ENCODE measurements around the gene CEP295NL.
"Not testable (repeated sequence)": the region's sequence is repeated elsewhere in the genome, so short reads cannot be mapped to it uniquely, and the experiment has no call there.

CEP295NL gene

GRCh38 chr17:78885956-78886355 lies 17.0 kb downstream of the CEP295NL start:
- no peak for DNase-seq

DNA sequence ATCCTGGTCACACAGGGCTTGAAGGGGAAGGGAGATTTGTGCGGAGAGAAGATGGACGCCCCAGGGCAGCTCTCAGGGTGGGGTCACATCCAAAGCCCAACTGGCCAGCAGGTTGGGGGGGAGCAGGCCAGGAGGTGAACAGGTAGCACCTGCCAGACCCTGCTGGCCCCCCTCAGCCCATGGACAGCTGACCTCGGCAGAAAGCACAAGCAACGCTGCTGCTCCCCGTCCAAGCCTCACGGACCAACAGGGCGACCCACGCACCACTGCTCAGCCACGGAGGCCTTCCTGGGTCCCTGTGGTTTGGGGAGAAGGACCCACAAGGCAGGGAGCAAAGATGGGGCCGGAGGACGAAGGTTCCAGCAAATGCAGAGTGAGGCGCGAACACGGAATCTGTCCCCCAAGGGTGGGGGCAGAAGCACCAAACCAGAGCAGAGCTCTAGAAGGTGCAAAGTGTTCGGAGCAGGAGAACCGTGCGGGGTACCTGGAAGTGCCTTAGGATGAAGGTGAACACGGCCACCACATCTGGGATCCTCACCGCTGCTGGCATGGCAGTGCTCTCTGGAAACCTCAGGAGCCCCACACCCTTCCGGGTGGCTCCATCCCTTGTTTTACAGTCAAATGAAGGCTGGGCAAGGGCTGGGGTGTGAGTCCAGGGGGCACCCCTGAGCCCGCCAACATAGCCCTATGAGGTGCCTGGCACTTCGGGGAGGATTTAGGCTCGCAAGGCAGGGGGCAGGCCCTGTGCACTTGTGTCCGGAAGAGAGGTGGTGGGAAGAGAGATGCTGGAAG lies 17.9 kb downstream of the CEP295NL start:
- no peak for DNase-seq

GRCh38 chr17:78884148-78884825 lies 18.7 kb downstream of the CEP295NL start:
- DNase-seq, result no peak

GRCh38 chr17:78883533-78884131 lies 19.4 kb downstream of the CEP295NL start:
- no peak for DNase-seq

DNA sequence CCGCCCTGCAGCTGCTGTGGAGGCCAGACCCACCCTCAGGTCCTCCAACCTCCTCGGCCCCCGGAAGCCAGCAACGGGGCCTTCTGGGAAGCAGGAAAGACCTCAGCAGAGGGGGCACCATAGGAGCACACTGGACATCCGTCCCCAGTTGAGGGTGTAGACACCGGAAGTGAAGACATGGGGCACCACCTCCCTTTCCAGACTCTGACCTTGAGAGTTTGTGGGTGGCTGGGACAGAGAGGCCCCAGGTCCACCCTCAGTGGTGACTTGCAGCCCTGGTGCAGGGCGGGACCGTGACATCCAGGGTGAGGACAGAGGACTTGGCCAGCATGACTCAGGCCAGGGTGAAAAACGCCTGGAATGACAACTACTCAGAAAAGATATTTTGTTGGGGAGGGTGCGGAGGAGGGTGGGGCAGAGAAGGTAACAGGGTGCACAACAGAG lies 19.9 kb downstream of the CEP295NL start:
- DNase-seq, result peak; percentile 15

DNA sequence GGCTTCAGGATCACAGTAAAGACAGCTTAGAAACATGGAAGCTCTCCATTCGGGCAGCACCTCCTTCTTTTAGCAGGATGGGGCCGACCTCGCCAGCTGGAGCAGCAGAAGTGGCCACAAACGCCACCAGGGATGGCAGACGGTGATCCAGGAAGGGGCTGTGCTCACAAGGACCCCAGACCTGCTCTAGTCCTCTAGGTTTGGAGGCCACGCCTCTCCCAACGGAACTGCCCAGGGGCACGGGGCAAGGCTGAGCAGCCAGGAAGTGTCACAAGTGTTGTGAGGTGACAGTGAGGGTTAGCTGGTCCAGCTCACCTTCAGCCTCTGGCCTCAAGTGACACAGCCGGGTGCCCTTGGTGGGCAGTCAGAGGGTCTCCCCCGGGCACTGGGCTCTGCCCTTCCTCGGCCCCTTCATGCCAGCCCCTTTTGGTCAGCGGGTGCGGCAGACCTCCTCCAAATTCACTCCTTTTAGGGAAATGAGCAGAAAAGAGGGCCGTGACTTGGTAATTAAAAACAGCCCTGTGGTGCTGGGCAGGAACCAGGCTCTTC lies 20.4 kb downstream of the CEP295NL start:
- no peak for DNase-seq

DNA sequence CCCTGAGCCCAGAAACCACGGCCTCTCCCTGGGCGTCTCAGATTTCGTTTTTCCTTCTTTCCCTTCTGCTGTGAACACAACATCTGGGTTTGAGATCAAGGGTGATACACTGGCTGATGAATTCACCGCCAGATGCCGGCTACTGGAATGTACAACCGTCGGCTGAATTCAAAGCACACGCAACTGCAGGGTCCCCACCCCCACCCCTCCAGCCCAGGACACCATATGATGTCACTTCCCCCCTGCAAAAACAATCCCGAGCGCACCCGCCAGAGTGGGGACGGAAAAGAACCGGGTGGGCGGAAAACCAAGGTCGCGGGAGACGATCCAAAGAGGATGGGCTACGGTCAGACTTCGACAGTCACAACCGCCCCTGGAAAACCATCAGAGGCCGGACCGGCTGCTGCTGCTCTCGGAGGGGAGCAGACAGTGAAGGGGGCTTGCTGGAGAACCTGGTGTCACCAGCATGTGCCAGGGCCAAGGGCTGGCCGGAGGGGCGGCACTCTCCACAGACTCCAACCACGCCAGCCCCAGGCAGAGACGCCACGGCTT lies 23.3 kb downstream of the CEP295NL start:
- DNase-seq, result peak; percentile 32

DNA sequence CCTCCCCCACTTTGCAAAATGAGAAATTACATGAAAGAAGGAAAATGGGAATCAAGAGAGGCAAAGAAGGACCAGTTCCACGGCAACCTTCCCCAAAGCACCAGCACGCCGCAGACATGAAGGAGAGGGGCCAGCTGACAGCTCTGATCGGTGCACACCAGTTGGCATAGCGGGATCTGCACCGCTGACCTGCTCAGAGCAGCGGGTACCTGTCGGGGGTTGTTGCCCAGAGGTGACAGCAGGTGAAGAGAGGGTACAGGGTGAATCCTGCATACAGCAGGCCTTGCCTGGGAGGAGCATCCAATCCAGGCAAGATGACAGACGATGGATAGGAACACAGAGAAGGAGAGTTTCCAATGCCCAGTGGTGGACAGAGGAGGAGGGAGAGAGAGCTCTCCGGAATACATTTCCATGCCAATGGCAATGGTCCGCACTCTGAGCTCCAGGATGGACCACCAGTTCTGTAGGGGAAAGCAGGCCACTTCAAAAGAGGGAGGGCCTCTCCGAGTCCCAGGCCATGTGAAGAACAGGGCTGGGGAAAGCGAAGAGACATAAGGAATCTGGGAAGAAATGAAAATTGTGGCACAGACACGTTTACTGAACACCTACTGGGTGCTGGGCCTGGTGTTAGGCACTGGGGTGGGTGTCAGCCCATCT lies 24.0 kb downstream of the CEP295NL start:
- no peak for DNase-seq

- no peak for DNase-seq
Observed at GRCh38 chr17:78878261-78878660, 24.7 kb downstream of the CEP295NL start.

DNA sequence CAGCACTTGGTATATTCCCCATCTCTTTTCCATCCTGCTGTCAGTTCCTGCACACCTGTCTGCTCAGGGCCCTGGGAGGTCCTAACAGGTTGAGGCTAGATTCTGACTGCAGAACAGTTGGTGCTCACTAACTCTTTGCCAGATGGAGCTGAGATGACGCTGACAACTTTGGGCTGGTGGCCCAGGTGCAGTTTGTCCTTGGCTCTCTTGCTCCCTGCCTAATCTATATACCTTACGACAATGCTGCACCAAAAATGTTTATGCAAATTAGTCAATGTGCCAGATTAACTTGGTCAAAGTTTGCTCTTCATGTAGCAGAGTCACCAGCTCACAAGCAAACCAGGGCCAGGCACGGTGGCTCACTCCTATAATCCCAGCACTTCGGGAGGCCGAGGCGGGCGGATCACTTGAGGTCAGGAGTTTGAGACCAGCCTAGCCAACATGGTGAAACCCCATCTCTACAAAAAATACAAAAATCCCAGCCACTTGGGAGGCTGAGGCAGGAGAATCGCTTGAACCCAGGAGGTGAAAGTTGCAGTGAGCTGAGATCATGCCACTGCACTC lies 26.0 kb downstream of the CEP295NL start:
- not testable (repeated sequence) for DNase-seq

DNA sequence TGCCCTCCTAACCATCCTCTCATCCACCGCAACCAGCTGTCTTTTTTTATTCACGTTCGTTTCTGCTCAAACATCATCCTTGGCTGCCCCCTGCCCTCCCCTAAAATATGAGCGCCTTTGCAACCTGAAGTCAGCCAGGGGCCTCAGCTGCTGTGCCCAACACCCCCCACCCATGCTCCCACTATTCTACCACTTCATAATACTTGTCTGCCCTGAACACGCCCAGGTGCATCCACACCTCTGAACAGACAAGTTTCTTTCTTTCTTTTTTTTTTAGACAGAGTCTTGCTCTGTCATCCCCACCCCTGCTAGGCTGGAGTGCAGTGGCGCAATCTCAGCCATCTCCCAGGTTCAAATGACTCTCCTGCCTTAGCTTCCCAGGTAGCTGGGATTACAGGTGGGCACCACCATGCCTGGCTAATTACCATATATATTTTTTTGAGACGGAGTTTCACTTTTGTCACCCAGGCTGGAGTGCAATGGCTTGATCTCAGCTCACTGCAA lies 26.9 kb downstream of the CEP295NL start:
- DNase-seq, result no peak

- no peak for DNase-seq
Observed at GRCh38 chr17:78875363-78876093, 27.5 kb downstream of the CEP295NL start.

- no peak for DNase-seq
Observed at GRCh38 chr17:78873519-78874340, 29.3 kb downstream of the CEP295NL start.

- no peak for DNase-seq
Observed at GRCh38 chr17:78872486-78872885, 30.5 kb downstream of the CEP295NL start.

DNA sequence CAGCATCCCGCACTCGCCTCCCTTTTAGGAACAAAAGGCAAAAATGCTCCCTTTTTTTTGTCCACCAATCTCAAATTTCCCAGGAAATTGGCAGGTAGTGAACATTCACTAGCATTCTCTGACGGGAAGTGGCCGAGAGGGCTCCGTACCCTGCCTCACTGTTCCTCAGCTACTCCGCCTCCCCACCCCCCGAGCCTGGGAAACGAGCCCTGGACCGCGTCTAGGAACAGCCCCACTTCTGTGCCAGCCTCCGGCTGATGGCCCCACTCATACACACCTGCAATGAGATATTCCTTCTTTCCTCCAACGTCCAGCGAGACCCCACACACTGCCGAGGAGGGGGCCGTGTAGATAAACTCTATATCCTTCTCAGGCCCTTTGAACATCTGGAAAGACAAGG lies 32.4 kb downstream of the CEP295NL start:
- DNase-seq, result no peak

DNA sequence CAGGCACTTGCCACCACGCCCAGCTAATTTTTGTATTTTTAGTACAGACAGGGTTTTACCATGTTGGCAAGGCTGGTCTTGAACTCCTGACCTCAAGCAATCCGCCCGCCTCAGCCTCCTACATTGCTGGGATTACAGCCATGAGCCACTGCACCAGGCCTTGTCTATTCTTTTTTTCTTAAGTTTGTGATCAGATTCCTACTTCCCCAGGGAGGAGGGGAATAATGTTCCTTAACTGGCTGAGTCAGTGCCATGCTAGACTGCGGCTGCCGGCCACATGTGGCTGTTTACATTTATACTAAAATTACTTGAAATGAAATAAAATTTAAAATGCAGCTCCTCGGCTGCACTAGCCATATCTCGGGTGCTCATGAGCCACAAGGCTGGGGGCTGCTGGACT lies 34.6 kb downstream of the CEP295NL start:
- no peak for DNase-seq

DNA sequence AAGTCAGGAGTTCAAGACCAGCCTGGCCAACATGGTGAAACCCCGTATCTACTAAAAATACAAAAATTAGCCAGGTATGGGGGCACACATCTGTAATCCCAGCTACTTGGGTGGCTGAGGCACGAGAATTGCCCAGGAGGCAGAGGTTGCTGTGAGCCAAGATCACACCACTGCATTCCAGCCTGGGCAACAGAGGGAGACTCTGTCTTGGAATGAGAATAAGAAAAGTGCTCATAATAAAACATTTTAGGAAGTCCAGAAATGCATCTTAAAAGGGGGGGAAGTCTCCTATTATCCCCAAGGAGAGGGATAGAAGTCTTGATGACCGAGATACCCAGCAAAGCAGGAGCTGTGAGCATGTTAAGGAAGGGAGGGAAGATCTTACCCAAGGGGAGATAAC lies 36.0 kb downstream of the CEP295NL start:
- not testable (repeated sequence) for DNase-seq

DNA sequence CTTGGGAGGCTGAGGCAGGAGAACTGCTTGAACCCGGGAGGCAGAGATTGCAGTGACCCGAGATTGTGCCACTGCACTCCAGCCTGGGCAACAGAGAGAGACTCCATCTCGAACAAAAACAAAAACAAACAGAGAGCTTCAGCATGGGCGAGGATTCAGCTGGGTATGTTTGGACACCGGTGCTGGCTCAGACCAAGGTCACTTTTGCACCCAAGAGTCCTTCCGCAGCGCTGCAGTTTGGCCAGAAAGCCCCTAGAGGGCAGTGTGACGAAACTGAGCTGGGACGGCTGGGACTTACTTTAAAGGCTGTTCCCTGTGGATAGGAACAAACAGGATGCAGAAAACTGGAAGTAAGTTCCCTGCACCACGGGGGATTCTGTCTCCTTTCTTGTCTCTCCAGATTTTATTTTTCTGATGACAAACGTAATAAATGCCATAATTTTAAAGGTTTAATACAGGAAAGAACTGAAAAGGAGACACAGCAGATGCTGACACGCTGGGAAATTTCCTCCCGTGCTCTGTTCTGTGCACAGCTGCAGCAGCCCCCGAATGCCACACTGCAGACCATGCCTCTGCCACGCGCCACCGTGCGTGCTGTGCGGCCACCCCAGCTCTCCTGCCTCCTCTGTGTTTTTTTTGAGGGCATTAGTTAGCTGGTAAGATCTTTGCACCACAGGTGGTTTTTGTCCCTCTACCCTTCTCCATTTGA lies 37.2 kb downstream of the CEP295NL start:
- DNase-seq, result peak; percentile 63

GRCh38 chr17:78864117-78864516 lies 38.9 kb downstream of the CEP295NL start:
- DNase-seq, result no peak

Measured in CD4-positive, alpha-beta T cell treated with Interleukin-12 subunit alpha and Interleukin-12 subunit beta, for 1 hour (primary cell).